ENCODE data around the gene ROBO2. TPM values are rescaled to one million over a fixed set of nuclear protein-coding genes. Genes with fewer than 3 reads are reported as not detected.

The ROBO2 gene
- total RNA-seq, 2 donors from 2014 or later: 2.5 to 2.9 TPM

GRCh38 chr3:77048186-77048585 lies 8.3 kb downstream of the ROBO2 start:
- 95 to 100% methylated on average over 5 of the region's 5 CpGs for WGBS, 2 experiments (ENCODE audit: insufficient coverage in 1 of 2, insufficient read length in 1 of 2)
- H3K4me3 Mint-ChIP-seq: no peak overlapping the region
- Histone ChIP-seq H3K4me1 (ENCODE audit: control insufficient read depth, insufficient read depth, low read length) (no peaks in the 10 kb centered on the region), H3K4me3 (ENCODE audit: low read length) (no peak overlapping the region), H3K36me3 (ENCODE audit: control insufficient read depth, insufficient read depth, low read length) (no peaks in the 10 kb centered on the region), H3K9ac (ENCODE audit: extremely low read depth, low read length, poor library complexity, severe bottlenecking) (no peak overlapping the region), H3K27ac (ENCODE audit: low read depth, low read length) (no peak overlapping the region), H3K27me3 (ENCODE audit: control insufficient read depth, insufficient read depth, low read length, poor library complexity, severe bottlenecking) (no peaks in the 10 kb centered on the region), H3K9me3 (ENCODE audit: control insufficient read depth, low read length) (no peaks in the 10 kb centered on the region)
- TF ChIP-seq CTCF (conservative IDR thresholded peaks at IDR 0.05): no peak
- H3K9me3 Mint-ChIP-seq: no peaks in the 10 kb centered on the region
- no peaks in the 10 kb centered on the region for H3K36me3 Mint-ChIP-seq (ENCODE audit: low read depth)
- no peak overlapping the region for H3K27ac Mint-ChIP-seq
- H3K4me1 Mint-ChIP-seq: peaks cover 8% of the 10 kb centered on the region
- no peak for DNase-seq
- no peaks in the 10 kb centered on the region for H3K27me3 Mint-ChIP-seq (ENCODE audit: insufficient read depth)

- no peak for TF ChIP-seq CTCF (conservative IDR thresholded peaks at IDR 0.05)
- H3K4me3 Mint-ChIP-seq: no peak overlapping the region
- Histone ChIP-seq H3K27me3 (ENCODE audit: control insufficient read depth, insufficient read depth, low read length, poor library complexity, severe bottlenecking) (no peaks in the 10 kb centered on the region), H3K4me1 (ENCODE audit: control insufficient read depth, insufficient read depth, low read length) (no peaks in the 10 kb centered on the region), H3K9me3 (ENCODE audit: control insufficient read depth, low read length) (no peaks in the 10 kb centered on the region), H3K4me3 (ENCODE audit: low read length) (no peak overlapping the region), H3K36me3 (ENCODE audit: control insufficient read depth, insufficient read depth, low read length) (no peaks in the 10 kb centered on the region), H3K9ac (ENCODE audit: extremely low read depth, low read length, poor library complexity, severe bottlenecking) (no peak overlapping the region), H3K27ac (ENCODE audit: low read depth, low read length) (peak overlapping the region; percentile 93)
- H3K27ac Mint-ChIP-seq: no peak overlapping the region
- H3K36me3 Mint-ChIP-seq (ENCODE audit: low read depth): no peaks in the 10 kb centered on the region
- H3K27me3 Mint-ChIP-seq (ENCODE audit: insufficient read depth): no peaks in the 10 kb centered on the region
- DNase-seq: no peak
- H3K4me1 Mint-ChIP-seq: peaks cover 15% of the 10 kb centered on the region
- WGBS, 2 experiments (ENCODE audit: insufficient coverage in 1 of 2, insufficient read length in 1 of 2): 86 to 90% methylated on average over 3 to 5 of the region's 5 CpGs
- H3K9me3 Mint-ChIP-seq: no peaks in the 10 kb centered on the region
Measured at GRCh38 chr3:77051591-77051990, 11.7 kb downstream of the ROBO2 start.

GRCh38 chr3:77052051-77052501 lies 12.2 kb downstream of the ROBO2 start:
- peak overlapping the region; percentile 93 for H3K27ac ChIP-seq (ENCODE audit: low read depth, low read length)
- H3K27ac Mint-ChIP-seq: no peak overlapping the region
- no peak for TF ChIP-seq CTCF (conservative IDR thresholded peaks at IDR 0.05)

More at GRCh38 chr3:77052051-77052501, 12.2 kb downstream of the ROBO2 start:
- no peaks in the 10 kb centered on the region for H3K27me3 ChIP-seq (ENCODE audit: control insufficient read depth, insufficient read depth, low read length, poor library complexity, severe bottlenecking)
- H3K9me3 Mint-ChIP-seq: no peaks in the 10 kb centered on the region
- H3K9me3 ChIP-seq (ENCODE audit: control insufficient read depth, low read length): no peaks in the 10 kb centered on the region
- DNase-seq: no peak
- WGBS, 2 experiments (ENCODE audit: insufficient coverage in 1 of 2, insufficient read length in 1 of 2): 78% methylated on average over 2 of the region's 2 CpGs; no CpG with 5 or more reads in 1 of the 2 experiments
- H3K9ac ChIP-seq (ENCODE audit: extremely low read depth, low read length, poor library complexity, severe bottlenecking): no peak overlapping the region
- peaks cover 15% of the 10 kb centered on the region for H3K4me1 Mint-ChIP-seq
- H3K36me3 Mint-ChIP-seq (ENCODE audit: low read depth): no peaks in the 10 kb centered on the region
- no peaks in the 10 kb centered on the region for H3K4me1 ChIP-seq (ENCODE audit: control insufficient read depth, insufficient read depth, low read length)
- no peak overlapping the region for H3K4me3 ChIP-seq (ENCODE audit: low read length)
- H3K27me3 Mint-ChIP-seq (ENCODE audit: insufficient read depth): no peaks in the 10 kb centered on the region
- no peaks in the 10 kb centered on the region for H3K36me3 ChIP-seq (ENCODE audit: control insufficient read depth, insufficient read depth, low read length)
- no peak overlapping the region for H3K4me3 Mint-ChIP-seq
